ENCODE data around the gene MDM1. TPM values are rescaled to one million over a fixed set of nuclear protein-coding genes. Genes with fewer than 3 reads are reported as not detected.

Gene MDM1
- total RNA-seq, 1 donor from 2014 or later: 26.8 TPM

- intact Hi-C loops (cut with micrococcal nuclease): no loop called here
- peaks cover 55% of the 10 kb centered on the region for H3K4me1 Mint-ChIP-seq (ENCODE audit: low read depth)
- peak overlapping the region; percentile 77 for H3K27ac Mint-ChIP-seq
- peak overlapping the region; percentile 89 for H3K4me3 Mint-ChIP-seq
- no peaks in the 10 kb centered on the region for H3K9me3 Mint-ChIP-seq
- no peak for DNase-seq (ENCODE audit: low spot score)
- H3K36me3 Mint-ChIP-seq (ENCODE audit: low read depth): peaks cover 16% of the 10 kb centered on the region
- H3K27me3 Mint-ChIP-seq (ENCODE audit: insufficient read depth): peaks cover 2% of the 10 kb centered on the region
Measured at GRCh38 chr12:68331500-68331868, 678 bp downstream of the MDM1 start.

GRCh38 chr12:68327896-68328295 is 4.3 kb downstream of the MDM1 start:
- no peak overlapping the region for H3K27ac Mint-ChIP-seq
- DNase-seq (ENCODE audit: low spot score): no peak

GRCh38 chr12:68326716-68327115 is 5.4 kb downstream of the MDM1 start:
- no peaks in the 10 kb centered on the region for H3K27me3 Mint-ChIP-seq (ENCODE audit: insufficient read depth)
- H3K27ac Mint-ChIP-seq: no peak overlapping the region
- DNase-seq (ENCODE audit: low spot score): no peak
- H3K4me1 Mint-ChIP-seq (ENCODE audit: low read depth): peaks cover 43% of the 10 kb centered on the region
- intact Hi-C loops (cut with micrococcal nuclease): no loop called here
- no peak overlapping the region for H3K4me3 Mint-ChIP-seq
- no peaks in the 10 kb centered on the region for H3K9me3 Mint-ChIP-seq
- H3K36me3 Mint-ChIP-seq (ENCODE audit: low read depth): peaks cover 27% of the 10 kb centered on the region

More at GRCh38 chr12:68327896-68328295, 4.3 kb downstream of the MDM1 start:
- Mint-ChIP-seq H3K9me3 (no peaks in the 10 kb centered on the region), H3K27me3 (ENCODE audit: insufficient read depth) (no peaks in the 10 kb centered on the region), H3K4me3 (no peak overlapping the region), H3K4me1 (ENCODE audit: low read depth) (peaks cover 50% of the 10 kb centered on the region), H3K36me3 (ENCODE audit: low read depth) (peaks cover 25% of the 10 kb centered on the region)
- intact Hi-C loops (cut with micrococcal nuclease): no loop called here

GRCh38 chr12:68325966-68326365 is 6.2 kb downstream of the MDM1 start:
- Mint-ChIP-seq H3K9me3 (no peaks in the 10 kb centered on the region), H3K4me3 (no peak overlapping the region), H3K36me3 (ENCODE audit: low read depth) (peaks cover 27% of the 10 kb centered on the region), H3K27ac (no peak overlapping the region), H3K4me1 (ENCODE audit: low read depth) (peaks cover 36% of the 10 kb centered on the region), H3K27me3 (ENCODE audit: insufficient read depth) (no peaks in the 10 kb centered on the region)
- intact Hi-C loops (cut with micrococcal nuclease): no loop called here
- DNase-seq (ENCODE audit: low spot score): no peak

GRCh38 chr12:68324531-68324930 is 7.6 kb downstream of the MDM1 start:
- Mint-ChIP-seq H3K4me1 (ENCODE audit: low read depth) (peaks cover 29% of the 10 kb centered on the region), H3K4me3 (no peak overlapping the region), H3K27ac (no peak overlapping the region), H3K9me3 (no peaks in the 10 kb centered on the region), H3K27me3 (ENCODE audit: insufficient read depth) (no peaks in the 10 kb centered on the region), H3K36me3 (ENCODE audit: low read depth) (peaks cover 27% of the 10 kb centered on the region)
- no peak for DNase-seq (ENCODE audit: low spot score)
- intact Hi-C loops (cut with micrococcal nuclease): no loop called here

GRCh38 chr12:68321140-68321539 is 11.0 kb downstream of the MDM1 start:
- DNase-seq (ENCODE audit: low spot score): no peak
- intact Hi-C loops (cut with micrococcal nuclease): no loop called here
- H3K27ac Mint-ChIP-seq: no peak overlapping the region
- H3K27me3 Mint-ChIP-seq (ENCODE audit: insufficient read depth): no peaks in the 10 kb centered on the region
- peaks cover 14% of the 10 kb centered on the region for H3K36me3 Mint-ChIP-seq (ENCODE audit: low read depth)
- peaks cover 17% of the 10 kb centered on the region for H3K4me1 Mint-ChIP-seq (ENCODE audit: low read depth)
- H3K4me3 Mint-ChIP-seq: no peak overlapping the region
- no peaks in the 10 kb centered on the region for H3K9me3 Mint-ChIP-seq

- Mint-ChIP-seq H3K4me1 (ENCODE audit: low read depth) (peaks cover 17% of the 10 kb centered on the region), H3K36me3 (ENCODE audit: low read depth) (peaks cover 15% of the 10 kb centered on the region), H3K4me3 (no peak overlapping the region), H3K9me3 (no peaks in the 10 kb centered on the region), H3K27me3 (ENCODE audit: insufficient read depth) (no peaks in the 10 kb centered on the region), H3K27ac (no peak overlapping the region)
- no peak for DNase-seq (ENCODE audit: low spot score)
- intact Hi-C loops (cut with micrococcal nuclease): no loop called here
Measured at GRCh38 chr12:68319988-68320623, 12.1 kb downstream of the MDM1 start.

GRCh38 chr12:68317047-68317667 is 15.0 kb downstream of the MDM1 start:
- Mint-ChIP-seq H3K4me3 (no peak overlapping the region), H3K27me3 (ENCODE audit: insufficient read depth) (no peaks in the 10 kb centered on the region), H3K27ac (no peak overlapping the region), H3K36me3 (ENCODE audit: low read depth) (peaks cover 13% of the 10 kb centered on the region), H3K9me3 (no peaks in the 10 kb centered on the region), H3K4me1 (ENCODE audit: low read depth) (peaks cover 17% of the 10 kb centered on the region)
- DNase-seq (ENCODE audit: low spot score): no peak
- intact Hi-C loops (cut with micrococcal nuclease): loop anchor here (1.0 to 2.0 kb wide), 7 partner anchors 38 to 961 kb away; no protein-coding TSS in a partner anchor

- H3K4me1 Mint-ChIP-seq (ENCODE audit: low read depth): peaks cover 29% of the 10 kb centered on the region
- H3K27ac Mint-ChIP-seq: no peak overlapping the region
- DNase-seq (ENCODE audit: low spot score): no peak
- H3K4me3 Mint-ChIP-seq: no peak overlapping the region
- intact Hi-C loops (cut with micrococcal nuclease): no loop called here
- peaks cover 31% of the 10 kb centered on the region for H3K36me3 Mint-ChIP-seq (ENCODE audit: low read depth)
- no peaks in the 10 kb centered on the region for H3K27me3 Mint-ChIP-seq (ENCODE audit: insufficient read depth)
- H3K9me3 Mint-ChIP-seq: peaks cover 14% of the 10 kb centered on the region
Measured at GRCh38 chr12:68310370-68310769, 21.8 kb downstream of the MDM1 start.

GRCh38 chr12:68306564-68306963 is 25.6 kb downstream of the MDM1 start:
- DNase-seq (ENCODE audit: low spot score): no peak
- peaks cover 38% of the 10 kb centered on the region for H3K4me1 Mint-ChIP-seq (ENCODE audit: low read depth)
- H3K27ac Mint-ChIP-seq: peak overlapping the region; percentile 76
- H3K9me3 Mint-ChIP-seq: peaks cover 15% of the 10 kb centered on the region
- intact Hi-C loops (cut with micrococcal nuclease): loop anchor here (1.0 kb wide), 4 partner anchors 16 to 187 kb away; partner anchors contain the start of gene MDM1
- H3K36me3 Mint-ChIP-seq (ENCODE audit: low read depth): peaks cover 48% of the 10 kb centered on the region
- no peak overlapping the region for H3K4me3 Mint-ChIP-seq
- no peaks in the 10 kb centered on the region for H3K27me3 Mint-ChIP-seq (ENCODE audit: insufficient read depth)

GRCh38 chr12:68305278-68305677 is 26.9 kb downstream of the MDM1 start:
- intact Hi-C loops (cut with micrococcal nuclease): no loop called here
- Mint-ChIP-seq H3K27me3 (ENCODE audit: insufficient read depth) (no peaks in the 10 kb centered on the region), H3K27ac (no peak overlapping the region), H3K36me3 (ENCODE audit: low read depth) (peaks cover 61% of the 10 kb centered on the region), H3K4me3 (no peak overlapping the region), H3K4me1 (ENCODE audit: low read depth) (peaks cover 48% of the 10 kb centered on the region), H3K9me3 (peaks cover 23% of the 10 kb centered on the region)
- no peak for DNase-seq (ENCODE audit: low spot score)

- Mint-ChIP-seq H3K4me3 (no peak overlapping the region), H3K4me1 (ENCODE audit: low read depth) (peaks cover 55% of the 10 kb centered on the region), H3K27me3 (ENCODE audit: insufficient read depth) (no peaks in the 10 kb centered on the region), H3K27ac (no peak overlapping the region), H3K36me3 (ENCODE audit: low read depth) (peaks cover 67% of the 10 kb centered on the region), H3K9me3 (peaks cover 29% of the 10 kb centered on the region)
- DNase-seq (ENCODE audit: low spot score): no peak
- intact Hi-C loops (cut with micrococcal nuclease): no loop called here
Measured at GRCh38 chr12:68304626-68305025, 27.5 kb downstream of the MDM1 start.

GRCh38 chr12:68303850-68304249 is 28.3 kb downstream of the MDM1 start:
- Mint-ChIP-seq H3K9me3 (peaks cover 33% of the 10 kb centered on the region), H3K4me1 (ENCODE audit: low read depth) (peaks cover 59% of the 10 kb centered on the region), H3K27me3 (ENCODE audit: insufficient read depth) (no peaks in the 10 kb centered on the region), H3K4me3 (no peak overlapping the region), H3K36me3 (ENCODE audit: low read depth) (peaks cover 70% of the 10 kb centered on the region), H3K27ac (no peak overlapping the region)
- no peak for DNase-seq (ENCODE audit: low spot score)
- intact Hi-C loops (cut with micrococcal nuclease): no loop called here

All from activated T-helper 1 cell treated with anti-CD3 and anti-CD28 coated beads, Interleukin-12 subunit alpha, Interleukin-12 subunit beta, Interleukin-2, Interleukin-4 antibody, amounts not matched to agents 30 ng/mL and 10 ng/mL and 1 ng/mL, durations not matched to agents 14 hours and 24 hours and 36 hours (primary cell).